ENCODE results near the gene ABCC12. TPM values are rescaled to one million over a fixed set of nuclear protein-coding genes. Genes with fewer than 3 reads are reported as not detected.

The ABCC12 gene
- total RNA-seq, 1 donor from 2014 or later, result not detected

DNA sequence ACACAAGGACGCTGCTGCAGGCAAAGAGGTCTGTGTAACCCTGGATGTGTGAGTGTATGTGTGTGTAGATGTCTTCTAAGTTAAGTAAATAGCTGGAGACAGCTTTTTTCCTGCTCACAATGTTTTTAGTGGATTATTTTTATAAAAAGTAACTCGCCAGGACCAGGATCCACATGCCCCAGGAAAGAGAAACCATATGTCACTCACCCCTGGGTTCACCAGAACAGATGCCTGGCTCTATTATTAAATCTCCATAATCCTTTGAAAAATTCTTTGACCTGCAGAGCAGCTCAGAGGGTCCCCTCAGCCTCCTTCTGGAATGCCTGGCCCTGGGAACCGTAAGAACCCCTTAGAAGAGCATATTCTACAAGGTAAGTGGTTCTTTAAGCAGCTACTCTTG lies 18.0 kb downstream of the ABCC12 start:
- DNase-seq (no peak), ATAC-seq (no peak)
- intact Hi-C loops (cut with micrococcal nuclease), result no loop called here

DNA sequence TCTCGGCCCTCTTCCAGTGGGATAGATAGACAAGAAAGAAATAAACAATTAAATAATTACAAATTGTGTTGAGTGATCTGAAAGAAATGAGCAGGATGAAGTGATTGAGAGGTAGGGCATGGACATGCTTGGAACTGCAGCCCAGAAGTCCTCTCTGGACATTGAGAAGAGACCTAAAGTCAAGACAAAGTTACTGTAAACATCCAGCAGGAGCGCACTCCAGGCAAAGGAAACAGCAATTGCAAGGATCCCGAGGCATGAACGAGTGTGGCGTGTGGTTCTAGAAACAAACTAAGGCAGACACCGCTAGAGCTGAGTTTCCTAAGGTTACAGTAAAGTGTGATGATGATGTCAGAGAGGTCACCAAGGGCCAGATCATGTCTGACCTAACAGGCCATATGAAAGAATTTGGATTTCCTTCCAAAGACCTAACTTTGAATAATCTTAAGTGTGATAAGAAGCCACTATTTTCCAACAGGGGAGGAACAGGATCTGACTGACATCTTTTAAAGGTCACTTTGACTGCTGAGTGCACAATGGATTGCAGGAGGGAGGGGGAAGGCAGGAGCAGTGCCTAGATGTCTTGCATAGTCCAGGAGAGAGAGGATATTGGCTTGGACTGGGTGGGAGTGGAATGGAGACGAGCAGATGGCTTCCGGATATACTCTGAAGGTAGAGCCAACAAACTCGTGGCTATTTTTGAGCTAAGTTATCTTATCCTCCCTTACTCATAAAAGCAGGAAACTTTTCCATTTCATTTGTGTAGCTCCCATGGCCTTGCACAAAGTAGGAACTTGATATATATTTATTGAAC lies 19.0 kb downstream of the ABCC12 start:
- ATAC-seq (peak; percentile 92), DNase-seq (no peak)
- intact Hi-C loops (cut with micrococcal nuclease), result no loop called here

DNA sequence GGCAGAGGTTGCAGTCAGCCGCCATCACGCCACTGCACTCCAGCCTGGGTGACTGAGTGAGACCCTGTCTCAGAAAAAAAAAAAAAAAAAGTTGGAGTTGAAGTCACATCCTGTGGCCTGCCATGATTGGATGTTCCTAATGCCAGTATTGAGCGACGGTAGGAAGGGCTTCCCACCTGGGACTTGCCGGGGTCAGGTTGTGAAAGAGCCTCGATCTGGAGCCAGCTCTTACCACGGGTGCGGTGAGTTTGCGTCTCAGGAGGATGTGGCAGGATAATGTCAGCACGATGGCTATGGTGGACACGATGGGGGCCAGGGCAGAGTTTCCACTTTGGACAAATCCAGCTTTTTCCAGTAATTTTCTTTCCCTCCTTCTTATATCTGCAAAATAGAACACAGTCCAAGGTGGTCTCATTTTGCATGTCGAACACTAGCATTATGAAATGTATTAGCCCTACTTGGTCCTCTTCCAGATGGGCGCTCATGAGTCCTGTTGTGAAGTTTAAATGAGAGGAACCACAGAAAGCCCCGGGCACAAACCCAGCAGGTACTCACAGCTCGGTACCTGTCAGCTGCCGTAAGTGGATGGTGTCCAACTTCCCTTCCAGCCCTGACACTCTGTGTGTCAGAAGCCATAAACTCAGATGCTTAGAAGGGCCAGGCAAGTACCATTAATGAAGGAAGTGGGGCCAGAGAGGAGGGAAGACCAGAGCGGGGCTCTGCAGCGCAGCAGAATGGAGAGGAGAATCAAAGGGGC lies 22.2 kb downstream of the ABCC12 start:
- no peak for DNase-seq
- intact Hi-C loops (cut with micrococcal nuclease), result no loop called here
- no peak for ATAC-seq

DNA sequence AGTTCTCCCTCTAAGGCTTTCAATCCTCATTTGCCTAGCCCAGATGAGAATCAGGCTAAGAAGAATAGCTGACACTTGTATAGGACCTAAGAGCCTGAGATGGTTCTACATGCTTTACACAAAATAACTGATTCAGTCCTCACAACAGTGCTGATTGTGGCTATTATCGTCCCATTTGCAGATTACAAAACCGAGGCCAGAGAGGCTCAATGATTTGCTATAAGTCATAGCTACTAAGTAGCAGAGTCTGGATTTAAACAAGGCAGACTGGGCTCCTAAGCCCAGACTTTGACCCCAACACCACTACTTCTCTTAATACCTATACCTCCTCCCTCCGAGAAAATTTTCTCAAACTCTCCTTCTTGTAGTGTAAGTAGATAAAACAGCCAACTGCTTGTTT lies 23.1 kb downstream of the ABCC12 start:
- DNase-seq (no peak), ATAC-seq (no peak)
- intact Hi-C loops (cut with micrococcal nuclease), result no loop called here

DNA sequence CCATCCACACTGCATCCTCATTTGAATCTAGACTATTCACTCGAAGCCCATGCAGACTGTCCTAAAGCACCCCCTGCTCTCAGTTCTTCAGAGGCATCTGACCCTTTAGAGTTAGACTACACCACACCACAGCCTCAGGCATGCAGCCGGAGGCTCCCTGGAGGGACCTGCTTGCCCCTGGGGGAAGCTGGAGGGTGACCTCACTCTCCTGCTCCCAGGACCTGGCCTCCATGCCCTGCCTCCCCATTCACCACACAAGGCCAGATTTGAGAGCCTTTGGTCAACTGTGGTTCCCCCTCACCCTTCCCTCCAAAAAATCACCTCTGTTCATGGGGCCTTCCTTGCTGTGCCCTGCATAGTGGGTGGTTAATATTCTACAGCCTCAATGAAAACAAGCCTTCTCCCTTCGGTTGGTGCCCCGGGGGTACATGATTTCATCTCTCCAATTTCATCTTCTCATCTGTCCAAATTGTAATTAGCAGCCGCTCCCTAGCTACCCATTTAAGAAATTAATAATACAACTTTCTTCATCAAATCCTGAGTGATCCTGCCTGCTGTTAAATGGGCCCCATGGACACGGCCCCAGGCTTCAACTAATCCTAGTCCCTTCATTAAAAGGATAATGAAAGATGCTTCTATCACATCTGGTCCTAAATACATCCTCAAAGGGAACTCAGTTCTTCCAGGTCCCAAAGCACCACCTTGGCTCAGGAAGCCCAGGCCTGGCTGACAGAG lies 24.4 kb downstream of the ABCC12 start:
- intact Hi-C loops (cut with micrococcal nuclease), result no loop called here
- ATAC-seq, result no peak
- DNase-seq, result no peak

DNA sequence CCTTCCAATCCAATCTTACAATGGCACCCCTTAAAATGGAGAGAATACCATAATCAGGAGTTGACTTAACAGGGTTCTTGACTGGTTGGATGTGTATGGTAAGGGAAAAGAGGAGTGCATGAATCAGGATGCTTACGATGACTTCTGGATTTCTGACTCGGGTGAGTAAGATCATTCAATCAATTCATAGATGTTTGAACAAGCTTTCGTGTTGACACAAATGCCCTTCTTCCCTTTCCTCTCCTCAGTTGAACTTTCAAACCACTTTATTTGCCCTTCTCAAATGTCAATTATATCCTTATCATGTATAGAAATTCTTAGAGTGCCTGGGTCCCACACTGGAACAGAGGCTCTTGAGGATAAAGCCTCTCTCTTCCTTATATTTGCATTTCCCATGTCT lies 25.9 kb downstream of the ABCC12 start:
- intact Hi-C loops (cut with micrococcal nuclease), result no loop called here
- ATAC-seq, result no peak
- no peak for DNase-seq

DNA sequence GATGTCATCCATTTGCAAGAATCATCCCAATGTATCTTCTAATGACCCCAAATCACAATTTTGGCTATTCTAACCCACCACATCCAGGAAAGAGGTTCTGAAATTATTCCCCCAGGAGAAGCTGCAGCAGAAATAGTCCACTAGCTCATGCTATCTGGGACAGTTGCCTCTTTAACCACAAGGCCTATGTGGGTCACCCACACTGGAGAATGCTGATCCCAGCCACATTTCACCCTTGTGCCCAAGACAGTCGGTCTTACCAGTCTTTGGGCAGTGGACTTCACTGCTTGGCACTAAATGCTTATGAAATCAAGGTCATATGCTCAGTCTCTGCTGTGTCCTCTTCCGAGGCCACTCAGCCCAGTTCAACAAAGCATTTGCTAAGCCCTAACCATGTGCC lies 27.0 kb downstream of the ABCC12 start:
- no peak for ATAC-seq
- intact Hi-C loops (cut with micrococcal nuclease), result no loop called here
- DNase-seq, result no peak

DNA sequence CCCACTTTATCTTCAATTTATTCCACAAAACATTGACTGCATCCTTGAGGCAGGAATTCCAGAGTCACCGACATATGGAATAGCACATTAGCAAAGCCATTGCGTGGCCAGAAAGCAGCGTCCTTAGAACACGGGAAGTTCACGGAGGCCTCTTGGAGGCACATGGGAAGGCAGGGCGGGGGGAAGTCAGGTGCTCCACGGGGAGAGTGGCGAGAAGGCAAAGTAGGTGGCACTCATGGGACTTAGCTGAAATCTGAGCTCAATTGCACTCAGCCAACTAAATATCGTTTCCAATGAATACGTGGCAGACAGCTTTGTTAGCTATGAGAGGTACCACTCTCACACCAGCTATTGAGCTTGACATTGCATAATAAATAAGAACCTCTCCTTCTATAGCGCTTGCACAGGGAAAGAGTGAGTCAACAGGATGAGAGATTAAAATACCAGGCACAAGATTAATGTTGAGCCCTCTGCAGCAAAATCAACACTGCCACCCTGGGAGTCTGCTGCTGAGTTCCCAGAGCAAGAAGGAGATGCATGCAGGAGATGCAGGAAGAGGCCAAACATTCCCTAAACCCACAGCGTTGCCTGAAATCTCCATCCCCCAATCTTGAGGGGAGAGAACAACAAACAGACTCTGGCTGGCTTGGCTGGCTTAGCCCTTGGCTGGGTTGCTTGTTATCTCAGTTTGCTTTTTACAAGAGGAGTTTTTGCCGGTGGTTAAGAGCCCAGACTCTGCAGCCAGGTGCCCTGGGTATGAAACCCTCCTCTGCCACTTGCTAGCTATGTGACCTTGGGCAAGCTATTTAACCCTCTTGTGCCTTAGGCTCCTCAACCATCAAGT lies 28.8 kb downstream of the ABCC12 start:
- ATAC-seq (peak; percentile 80), DNase-seq (no peak)
- intact Hi-C loops (cut with micrococcal nuclease), result no loop called here

DNA sequence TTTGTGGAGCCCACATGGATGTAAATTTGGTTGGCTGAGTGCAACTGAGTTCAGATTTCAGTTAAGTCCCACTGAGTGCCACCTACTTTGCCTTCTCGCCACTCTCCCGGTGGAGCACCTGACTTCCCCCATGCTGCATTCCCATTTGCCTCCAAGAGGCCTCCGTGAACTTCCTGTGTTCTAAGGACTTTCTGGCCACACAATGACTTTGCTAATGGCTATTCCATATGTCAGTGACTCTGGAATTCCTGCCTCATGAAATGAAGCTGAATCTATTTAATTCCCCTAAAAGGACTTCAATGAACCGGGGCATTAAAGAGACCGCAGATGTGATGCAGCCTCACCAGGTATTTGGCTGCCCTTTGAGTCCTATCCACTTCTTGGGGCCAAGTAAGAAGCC lies 29.9 kb downstream of the ABCC12 start:
- DNase-seq (no peak), ATAC-seq (peak; percentile 46)
- intact Hi-C loops (cut with micrococcal nuclease), result no loop called here

DNA sequence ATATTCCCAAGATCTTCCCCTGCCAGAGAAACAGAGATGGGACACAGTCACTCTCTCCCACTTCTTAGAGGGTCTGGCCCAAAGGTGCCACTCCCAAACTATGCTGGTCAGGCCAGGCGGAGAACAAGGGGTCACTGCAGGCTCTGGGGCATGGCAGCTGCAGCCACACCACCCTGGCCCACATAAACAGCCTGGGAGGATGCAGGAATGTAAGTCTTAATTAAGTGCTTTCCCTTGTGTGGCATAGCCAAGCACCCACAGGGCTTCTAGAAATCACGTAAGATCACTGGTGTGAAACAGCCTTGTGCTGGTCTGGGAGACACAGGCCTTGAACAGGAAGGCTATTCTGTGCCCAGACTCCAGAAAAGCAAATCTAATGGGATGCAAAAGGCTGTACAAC lies 31.5 kb downstream of the ABCC12 start:
- no peak for DNase-seq
- intact Hi-C loops (cut with micrococcal nuclease), result no loop called here
- no peak for ATAC-seq

DNA sequence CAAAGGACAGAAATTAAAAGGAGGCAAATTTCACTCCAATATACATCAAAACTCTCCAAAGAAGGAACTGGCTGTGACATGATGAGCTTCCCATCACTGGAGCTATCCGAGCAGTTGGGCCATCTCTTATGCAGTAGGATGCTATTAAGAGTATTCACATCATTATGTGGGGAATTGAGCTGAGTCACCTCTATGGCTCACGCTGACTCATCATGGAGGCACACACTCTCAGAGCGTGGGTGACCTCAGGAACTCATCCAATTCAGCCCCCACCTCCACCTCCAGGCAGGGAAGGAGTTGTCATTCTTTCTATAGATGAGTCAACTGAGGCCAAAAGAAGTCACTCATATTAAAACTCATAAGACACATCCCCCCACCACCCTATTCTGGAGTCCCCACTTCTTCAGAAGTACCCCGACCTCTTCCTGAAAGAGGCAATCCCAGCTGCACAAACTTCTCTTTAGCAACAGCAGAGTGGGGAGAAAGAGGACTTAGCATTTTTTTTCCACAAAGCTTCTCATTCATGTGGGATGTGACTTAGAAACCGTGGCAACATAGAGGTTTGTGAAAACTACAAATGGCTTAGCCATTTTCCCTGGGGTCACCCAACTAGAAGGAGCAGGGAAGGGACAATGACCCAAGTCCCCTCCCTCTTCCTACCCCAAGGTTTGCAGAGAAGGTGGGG lies 32.5 kb downstream of the ABCC12 start:
- DNase-seq (no peak), ATAC-seq (no peak)
- intact Hi-C loops (cut with micrococcal nuclease), result no loop called here

DNA sequence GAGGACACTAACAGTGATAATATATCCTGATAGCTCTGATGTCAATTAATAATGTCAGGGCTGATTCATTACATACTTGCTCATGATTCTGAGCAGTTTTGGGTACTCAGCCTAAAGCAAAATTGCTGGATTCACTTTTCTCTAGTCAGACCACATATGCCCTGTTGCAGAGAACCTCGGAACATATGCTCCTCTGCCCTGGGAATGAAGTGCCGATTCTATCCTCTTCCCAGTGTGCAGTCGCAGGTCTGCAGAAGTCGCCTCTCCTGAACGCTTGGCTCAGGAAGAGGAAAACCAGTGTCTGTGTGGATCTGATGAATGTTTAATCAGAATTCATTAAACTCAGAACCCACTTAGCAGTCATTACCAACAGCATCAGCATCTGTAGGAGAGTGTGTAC lies 34.5 kb downstream of the ABCC12 start:
- DNase-seq (no peak), ATAC-seq (no peak)
- intact Hi-C loops (cut with micrococcal nuclease), result no loop called here

DNA sequence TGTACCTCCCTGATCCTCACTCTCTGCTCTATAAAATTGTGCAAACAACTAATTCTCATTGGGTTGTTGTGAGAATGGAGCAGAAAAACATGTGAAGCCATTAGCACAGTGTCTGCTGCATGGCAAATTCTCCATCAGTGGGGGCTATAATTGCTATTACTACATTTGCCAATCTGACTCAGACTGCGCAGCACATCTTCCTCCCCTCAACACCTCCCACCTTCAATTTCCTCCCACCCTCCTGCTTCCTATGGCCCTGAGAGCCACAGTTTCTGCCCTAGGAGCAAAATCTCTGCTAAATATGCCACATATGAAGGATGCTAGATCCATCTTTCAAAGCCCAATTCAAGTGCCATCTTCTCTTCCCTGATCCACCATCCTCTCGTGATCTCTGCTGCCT lies 37.0 kb downstream of the ABCC12 start:
- intact Hi-C loops (cut with micrococcal nuclease), result no loop called here
- DNase-seq (no peak), ATAC-seq (no peak)

DNA sequence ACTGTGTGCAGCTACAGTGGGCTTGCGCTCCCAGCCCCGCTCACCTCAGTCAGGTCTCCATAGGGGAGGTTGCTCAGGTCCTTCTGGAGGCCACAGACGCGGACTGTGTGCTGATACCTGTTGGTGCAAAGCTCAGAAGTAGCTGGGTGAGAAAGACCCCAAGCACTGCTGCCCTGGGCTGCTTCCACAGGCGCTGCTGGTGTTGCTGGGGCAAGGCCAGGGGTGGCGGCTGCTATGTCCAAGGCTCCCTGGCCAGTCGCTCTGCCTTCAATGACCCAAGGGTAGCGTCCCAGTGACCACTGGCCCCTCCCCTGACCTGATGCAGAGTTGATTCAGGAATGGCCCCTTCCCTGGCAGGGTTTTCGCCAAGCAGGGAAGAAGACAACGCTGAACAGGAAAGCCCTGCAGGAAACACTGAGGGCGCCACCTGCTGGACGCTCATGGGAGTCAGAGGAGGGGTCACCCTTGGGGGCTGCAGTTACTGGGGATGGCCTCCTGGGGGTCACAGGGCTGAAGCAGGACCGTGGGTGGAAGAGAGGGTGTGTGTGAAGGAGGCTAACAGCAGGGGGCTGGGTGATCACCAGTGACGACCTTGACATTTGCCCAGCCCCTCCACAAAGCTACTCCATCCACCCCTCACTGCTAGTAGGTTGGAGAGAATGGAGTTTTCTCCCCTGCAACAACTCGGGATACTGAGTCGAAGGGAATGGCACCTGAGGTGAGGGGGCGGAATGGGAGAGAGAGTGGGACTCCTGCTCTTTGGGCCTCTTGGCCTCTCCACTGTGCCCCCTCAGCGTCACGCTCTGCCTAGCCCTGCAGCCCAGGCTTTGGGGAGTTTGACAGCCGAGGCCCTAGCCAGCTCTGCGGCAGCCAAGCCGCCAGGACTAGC lies 38.3 kb downstream of the ABCC12 start:
- ATAC-seq (peak; percentile 17), DNase-seq (peak; percentile 65)
- intact Hi-C loops (cut with micrococcal nuclease), result no loop called here

DNA sequence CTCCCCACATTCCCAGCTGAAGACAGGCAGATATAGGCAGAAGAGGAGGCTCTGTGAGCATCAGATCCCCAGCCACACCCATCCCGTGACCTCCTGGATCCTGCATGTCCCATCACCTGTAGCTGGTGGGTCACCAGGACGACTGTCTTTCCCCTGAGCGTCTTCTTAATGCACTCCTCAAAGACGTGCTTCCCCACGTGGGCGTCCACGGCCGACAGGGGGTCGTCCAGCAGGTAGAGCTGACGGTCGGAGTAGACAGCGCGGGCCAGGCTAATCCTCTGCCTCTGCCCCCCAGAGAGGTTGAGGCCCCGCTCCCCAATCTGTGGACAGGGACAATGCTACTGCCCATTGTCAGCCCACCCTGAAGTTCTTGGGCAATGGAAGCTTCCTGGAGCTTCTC lies 40.5 kb downstream of the ABCC12 start:
- DNase-seq (no peak), ATAC-seq (no peak)
- intact Hi-C loops (cut with micrococcal nuclease), result no loop called here

DNA sequence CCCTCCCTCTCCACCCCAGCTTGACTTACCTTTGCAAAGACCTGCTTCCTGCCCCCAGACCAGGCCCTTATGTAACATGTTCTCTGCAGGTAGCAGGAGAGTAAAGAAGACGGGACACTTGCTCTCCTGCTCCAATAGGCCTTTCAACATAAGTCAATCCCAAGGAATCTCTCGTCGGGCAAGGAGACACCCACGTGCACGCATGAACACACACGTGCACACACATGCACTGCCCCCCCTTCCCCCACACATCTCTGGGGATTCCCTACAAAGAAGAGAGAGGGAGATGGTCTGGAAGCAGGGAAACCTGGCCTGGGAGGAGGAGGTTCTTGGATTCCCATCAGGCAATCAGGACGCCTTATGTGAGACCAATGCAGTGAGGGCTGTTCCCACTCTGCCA lies 41.4 kb downstream of the ABCC12 start:
- no peak for DNase-seq

DNA sequence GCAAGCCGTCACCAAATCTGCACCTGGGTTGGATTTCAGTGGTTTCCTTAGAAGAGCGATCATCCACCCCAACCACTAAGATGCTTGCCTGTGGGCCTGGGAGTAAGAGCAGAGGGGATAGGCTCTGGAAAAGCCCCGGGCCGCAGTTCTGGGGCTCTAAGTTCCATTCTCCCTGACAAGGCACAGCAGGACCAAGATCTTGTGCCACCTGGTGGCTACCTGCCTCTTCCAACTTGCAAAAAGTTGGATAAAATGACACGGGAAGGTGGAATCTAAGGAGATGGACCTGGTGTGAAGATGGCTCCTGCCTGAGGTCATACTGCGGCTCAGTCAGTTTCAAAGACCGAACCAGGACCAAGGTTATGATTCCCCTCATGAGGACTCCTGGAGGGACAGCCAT lies 42.3 kb downstream of the ABCC12 start:
- no peak for DNase-seq
- ATAC-seq, result peak; percentile 19
- intact Hi-C loops (cut with micrococcal nuclease), result no loop called here

More for the DNA sequence above, 41.4 kb downstream of the ABCC12 start:
- ATAC-seq, result no peak
- intact Hi-C loops (cut with micrococcal nuclease), result no loop called here

DNA sequence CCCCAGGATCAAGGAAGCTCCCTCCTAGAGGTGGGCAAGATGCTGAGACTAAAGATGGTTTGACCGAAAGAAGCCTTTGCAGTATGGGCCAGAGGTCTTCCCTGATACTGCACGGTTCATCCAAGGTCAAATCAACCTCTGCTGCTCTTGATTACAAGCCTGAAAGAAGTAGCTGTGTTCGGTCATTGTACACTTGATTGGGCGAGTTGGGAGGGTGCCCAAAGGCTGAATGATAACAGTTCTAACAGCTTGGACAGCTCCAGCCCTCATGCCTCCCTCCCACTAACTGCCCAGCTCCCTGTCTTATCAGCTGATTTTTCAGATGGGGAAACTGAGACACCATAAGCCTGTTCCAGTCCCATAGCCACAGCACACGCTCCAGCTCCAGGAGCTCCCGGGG lies 42.8 kb downstream of the ABCC12 start:
- intact Hi-C loops (cut with micrococcal nuclease), result no loop called here
- DNase-seq, result peak; percentile 64

More for the DNA sequence above, 42.8 kb downstream of the ABCC12 start:
- peak; percentile 93 for ATAC-seq
